Measurements from ENCODE around the gene TTC39C.

- TF ChIP-seq, protein P1, sequence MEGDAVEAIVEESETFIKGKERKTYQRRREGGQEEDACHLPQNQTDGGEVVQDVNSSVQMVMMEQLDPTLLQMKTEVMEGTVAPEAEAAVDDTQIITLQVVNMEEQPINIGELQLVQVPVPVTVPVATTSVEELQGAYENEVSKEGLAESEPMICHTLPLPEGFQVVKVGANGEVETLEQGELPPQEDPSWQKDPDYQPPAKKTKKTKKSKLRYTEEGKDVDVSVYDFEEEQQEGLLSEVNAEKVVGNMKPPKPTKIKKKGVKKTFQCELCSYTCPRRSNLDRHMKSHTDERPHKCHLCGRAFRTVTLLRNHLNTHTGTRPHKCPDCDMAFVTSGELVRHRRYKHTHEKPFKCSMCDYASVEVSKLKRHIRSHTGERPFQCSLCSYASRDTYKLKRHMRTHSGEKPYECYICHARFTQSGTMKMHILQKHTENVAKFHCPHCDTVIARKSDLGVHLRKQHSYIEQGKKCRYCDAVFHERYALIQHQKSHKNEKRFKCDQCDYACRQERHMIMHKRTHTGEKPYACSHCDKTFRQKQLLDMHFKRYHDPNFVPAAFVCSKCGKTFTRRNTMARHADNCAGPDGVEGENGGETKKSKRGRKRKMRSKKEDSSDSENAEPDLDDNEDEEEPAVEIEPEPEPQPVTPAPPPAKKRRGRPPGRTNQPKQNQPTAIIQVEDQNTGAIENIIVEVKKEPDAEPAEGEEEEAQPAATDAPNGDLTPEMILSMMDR (IDR thresholded peaks at IDR 0.05; ENCODE audit: insufficient read depth, low read depth, low read length): no peak
- TF ChIP-seq EZH2 (IDR thresholded peaks at IDR 0.05; ENCODE audit: insufficient read depth, low read length): no peak
These were observed 36.7 kb downstream of the TTC39C start for GRCh38 chr18:24051031-24051947.

Measured in astrocyte (in vitro differentiated cells and primary cell).